Stimulated activated naive CD8-positive, alpha-beta T cell treated with anti-CD3 and anti-CD28 coated beads, Interleukin-15, amount 100 ng/mL, for 72 hours (primary cell): Measurements from ENCODE around the gene CDKL1.

Experiments
- ATAC-seq: fragments of 150-1000 bp; cut with Tn5 transposase; 2 replicates; pipeline ENCODE4 v1.10.0; 2021; ENCODE audit warnings: mild to moderate bottlenecking, moderate library complexity
- DNase-seq, 2 donors: peaks; one replicate each; pipeline ENCODE4 v3.0.0; 2021 to 2022
- H3K27ac Mint-ChIP-seq, 2 donors: one replicate each; pipeline ENCODE4 v1.8.0; 2022; ENCODE audit warnings: mild to moderate bottlenecking in 2 of 2, mixed read lengths in 2 of 2, moderate library complexity in 2 of 2
- H3K27me3 Mint-ChIP-seq: one replicate; pipeline ENCODE4 v1.8.0; 2022; ENCODE audit warnings: mixed read lengths
- H3K4me1 Mint-ChIP-seq: one replicate; pipeline ENCODE4 v1.8.0; 2022; ENCODE audit warnings: mild to moderate bottlenecking, mixed read lengths
- H3K4me3 Mint-ChIP-seq, 2 donors: one replicate each; pipeline ENCODE4 v1.8.0; 2022; ENCODE audit warnings: mild to moderate bottlenecking in 2 of 2, mixed read lengths in 2 of 2, moderate library complexity in 1 of 2
- H3K9me3 Mint-ChIP-seq, 2 donors: one replicate each; pipeline ENCODE4 v1.8.0; 2022; ENCODE audit warnings: mixed read lengths in 2 of 2

CDKL1 gene

DNA sequence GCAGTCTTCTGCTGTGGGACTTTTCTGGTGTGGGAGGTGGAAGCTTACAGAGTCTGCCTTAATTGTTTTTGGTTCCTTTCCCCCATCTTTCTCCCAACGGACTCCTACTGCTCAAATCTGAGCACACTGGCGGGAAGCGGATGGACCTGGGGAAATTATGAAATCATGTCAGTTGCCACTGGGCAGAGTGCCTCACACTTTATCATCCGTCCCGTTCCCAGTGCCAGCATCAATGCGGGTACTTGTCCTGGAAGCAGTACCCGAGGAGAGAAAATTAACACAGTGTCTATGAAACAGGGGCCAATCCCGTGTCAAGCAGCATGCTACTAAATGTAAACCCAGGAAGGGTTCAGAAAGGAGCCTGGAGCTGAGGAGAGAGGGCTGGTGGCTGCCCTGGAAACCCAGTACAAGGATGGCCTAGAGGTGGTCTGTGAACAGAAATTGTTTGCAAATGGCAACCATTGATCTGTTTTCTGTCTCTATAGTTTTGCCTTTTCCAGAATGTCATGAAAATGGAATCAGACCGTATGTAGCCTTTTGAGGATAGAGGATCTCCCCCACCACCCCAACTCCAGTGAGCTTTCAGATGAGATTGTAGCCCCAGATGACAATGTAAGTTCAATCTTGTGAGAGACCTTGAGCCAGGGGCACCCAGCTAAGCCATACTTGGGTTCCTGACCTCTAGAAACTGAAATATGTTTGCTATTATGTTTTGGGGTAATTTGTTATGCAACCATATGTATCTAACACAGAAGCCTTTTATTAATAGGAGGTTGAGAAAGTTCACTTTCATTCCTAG lies 908 bp upstream of the CDKL1 start:
- peak overlapping the region; percentile 83 to 88 for H3K4me3 Mint-ChIP-seq

DNA sequence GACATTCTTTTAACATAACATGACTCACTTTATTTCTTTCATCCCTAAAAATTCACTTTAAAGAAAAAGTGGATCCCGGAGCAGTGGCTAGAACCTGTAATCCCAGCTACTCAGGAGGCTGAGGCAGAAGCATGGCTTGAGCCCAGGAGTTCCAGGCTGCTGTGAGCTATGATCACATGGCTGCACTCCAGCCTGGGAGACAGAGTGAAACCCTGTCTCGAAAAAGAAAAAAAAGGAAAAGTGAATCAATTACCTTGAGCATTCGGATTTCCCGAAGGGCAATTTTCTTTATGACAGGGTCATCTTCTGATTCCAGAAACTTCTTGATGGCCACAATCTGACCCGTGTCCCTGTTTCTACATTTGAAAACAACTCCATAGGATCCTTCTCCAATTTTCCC lies 1.2 kb downstream of the CDKL1 start:
- H3K4me3 Mint-ChIP-seq = no peak overlapping the region
- H3K27me3 Mint-ChIP-seq = peaks cover 11% of the 10 kb centered on the region
- no peak overlapping the region for H3K27ac Mint-ChIP-seq
- H3K9me3 Mint-ChIP-seq = no peaks in the 10 kb centered on the region
- DNase-seq (no peak), ATAC-seq (no peak)
- H3K4me1 Mint-ChIP-seq = peaks cover 19% of the 10 kb centered on the region

More for the DNA sequence above, 908 bp upstream of the CDKL1 start:
- no peak for DNase-seq
- no peaks in the 10 kb centered on the region for H3K9me3 Mint-ChIP-seq
- H3K27ac Mint-ChIP-seq = peak overlapping the region in 1 of 2 donors; percentile 43
- H3K4me1 Mint-ChIP-seq = peaks cover 19% of the 10 kb centered on the region
- H3K27me3 Mint-ChIP-seq = peaks cover 11% of the 10 kb centered on the region
- ATAC-seq = no peak

DNA sequence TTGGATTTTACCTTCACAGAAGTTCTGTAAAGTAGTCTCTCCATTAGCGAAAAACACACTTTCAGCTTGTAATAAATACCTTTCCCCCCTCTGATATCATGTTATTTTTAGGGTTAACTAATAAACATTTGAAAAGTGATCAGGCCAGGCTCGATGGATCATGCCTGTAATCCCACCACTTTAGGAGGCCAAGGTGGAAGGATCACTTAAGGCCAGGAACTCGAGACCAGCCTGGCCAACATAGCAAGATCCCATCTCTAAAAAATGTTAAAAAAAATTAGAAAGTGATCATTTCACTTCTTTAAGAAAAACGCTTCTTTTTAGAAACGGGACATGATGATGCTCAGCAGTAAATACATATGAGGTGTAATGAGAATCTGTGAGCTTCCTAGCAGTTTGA lies 2.0 kb downstream of the CDKL1 start:
- Mint-ChIP-seq H3K27me3 (peaks cover 11% of the 10 kb centered on the region), H3K9me3 (no peaks in the 10 kb centered on the region), H3K4me3 (no peak overlapping the region), H3K4me1 (peaks cover 19% of the 10 kb centered on the region), H3K27ac (no peak overlapping the region)
- DNase-seq (no peak), ATAC-seq (no peak)

DNA sequence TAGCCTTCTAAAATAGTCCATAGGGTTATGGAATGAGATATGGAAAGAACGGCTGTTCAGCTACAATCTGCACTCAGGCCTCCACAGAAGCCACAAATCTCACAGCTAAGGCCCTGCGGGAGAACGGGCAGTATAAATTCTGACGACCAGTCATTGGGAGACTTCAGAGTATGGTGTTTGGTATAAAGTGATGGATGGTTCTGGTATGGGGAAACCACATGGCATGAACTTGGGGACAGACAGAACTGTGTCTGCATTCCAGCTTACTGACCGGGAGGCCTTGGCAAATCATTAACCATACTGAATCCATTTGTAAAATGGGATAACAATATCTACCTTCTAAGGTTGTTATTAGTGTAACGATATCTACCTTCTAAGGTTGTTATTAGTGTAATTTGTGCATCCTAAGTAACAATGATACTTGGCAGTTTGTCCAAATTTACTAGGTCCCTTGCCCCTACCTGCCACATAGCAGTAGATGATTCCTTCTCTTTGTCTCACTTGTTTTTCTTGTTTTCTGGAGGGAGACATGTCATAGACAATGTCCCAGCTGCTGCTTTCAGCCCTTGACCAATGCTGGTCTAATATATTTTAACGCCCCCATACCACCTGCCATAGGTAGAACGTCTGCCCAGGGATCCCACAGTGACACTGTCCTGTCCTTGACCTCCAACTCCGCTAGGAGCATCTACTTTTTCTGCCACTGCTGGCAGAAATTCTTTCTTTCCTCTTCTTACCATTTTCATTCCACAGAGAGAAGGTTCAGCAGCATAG lies 6.8 kb downstream of the CDKL1 start:
- H3K27ac Mint-ChIP-seq = no peak overlapping the region
- no peaks in the 10 kb centered on the region for H3K9me3 Mint-ChIP-seq
- H3K4me1 Mint-ChIP-seq = no peaks in the 10 kb centered on the region

DNA sequence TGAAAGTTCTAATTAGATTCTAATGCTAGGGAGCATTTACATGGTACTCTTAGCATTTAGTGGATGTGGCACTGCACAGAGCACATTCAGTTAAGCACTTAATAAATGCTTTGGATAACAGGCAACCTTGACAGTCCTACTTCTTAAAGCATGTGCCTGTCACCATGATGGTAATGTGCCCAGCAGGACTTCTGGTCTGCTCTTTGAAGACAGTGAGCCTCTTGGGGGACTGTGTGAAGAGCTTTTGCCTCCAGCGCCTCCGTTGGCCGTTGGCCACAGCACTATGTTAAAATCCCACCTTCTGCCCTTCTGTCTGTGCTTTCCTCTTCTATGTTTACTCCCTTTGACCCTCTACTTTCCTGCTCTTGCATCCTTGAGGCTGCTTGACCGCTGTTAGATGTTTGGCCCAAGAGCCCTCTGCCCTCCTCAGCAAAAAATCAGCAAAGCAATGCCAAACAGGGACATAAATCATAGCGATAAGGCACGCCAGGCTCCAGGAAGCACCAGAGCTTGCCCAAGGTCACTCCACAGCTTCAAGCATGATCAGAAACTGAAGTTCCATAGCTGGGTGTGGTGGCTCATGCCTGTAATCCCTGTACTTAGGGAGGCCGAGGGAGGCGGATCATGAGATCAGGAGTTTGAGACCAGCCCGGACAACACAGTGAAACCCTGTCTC lies 8.3 kb downstream of the CDKL1 start:
- DNase-seq (no peak), ATAC-seq (no peak)
- H3K27ac Mint-ChIP-seq = no peak overlapping the region
- no peaks in the 10 kb centered on the region for H3K4me1 Mint-ChIP-seq
- no peaks in the 10 kb centered on the region for H3K27me3 Mint-ChIP-seq
- no peak overlapping the region for H3K4me3 Mint-ChIP-seq
- H3K9me3 Mint-ChIP-seq = no peaks in the 10 kb centered on the region

More for the DNA sequence above, 6.8 kb downstream of the CDKL1 start:
- DNase-seq = no peak
- Mint-ChIP-seq H3K27me3 (no peaks in the 10 kb centered on the region), H3K4me3 (no peak overlapping the region)
- no peak for ATAC-seq

DNA sequence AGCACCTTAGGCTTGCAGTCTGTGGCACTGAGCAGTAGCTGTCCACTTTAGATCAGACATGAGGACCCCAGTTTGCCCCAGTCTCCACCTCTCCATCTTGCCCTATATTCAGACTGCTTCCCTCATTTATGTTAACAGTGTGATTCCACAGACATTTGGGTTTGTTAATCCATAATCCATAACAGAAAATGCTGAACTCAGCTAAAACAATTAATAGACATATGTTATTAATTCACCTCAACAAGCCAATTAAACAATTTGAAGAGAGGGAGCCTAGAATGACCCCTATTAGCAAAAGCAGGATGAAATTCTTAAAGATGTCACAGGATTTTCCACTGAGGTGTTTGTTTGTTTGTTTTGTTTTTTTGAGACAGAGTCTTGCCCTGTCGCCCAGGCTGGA lies 9.1 kb downstream of the CDKL1 start:
- H3K9me3 Mint-ChIP-seq = no peaks in the 10 kb centered on the region
- no peak overlapping the region for H3K27ac Mint-ChIP-seq
- no peaks in the 10 kb centered on the region for H3K27me3 Mint-ChIP-seq
- no peaks in the 10 kb centered on the region for H3K4me1 Mint-ChIP-seq
- no peak for ATAC-seq
- H3K4me3 Mint-ChIP-seq = no peak overlapping the region
- DNase-seq = no peak

DNA sequence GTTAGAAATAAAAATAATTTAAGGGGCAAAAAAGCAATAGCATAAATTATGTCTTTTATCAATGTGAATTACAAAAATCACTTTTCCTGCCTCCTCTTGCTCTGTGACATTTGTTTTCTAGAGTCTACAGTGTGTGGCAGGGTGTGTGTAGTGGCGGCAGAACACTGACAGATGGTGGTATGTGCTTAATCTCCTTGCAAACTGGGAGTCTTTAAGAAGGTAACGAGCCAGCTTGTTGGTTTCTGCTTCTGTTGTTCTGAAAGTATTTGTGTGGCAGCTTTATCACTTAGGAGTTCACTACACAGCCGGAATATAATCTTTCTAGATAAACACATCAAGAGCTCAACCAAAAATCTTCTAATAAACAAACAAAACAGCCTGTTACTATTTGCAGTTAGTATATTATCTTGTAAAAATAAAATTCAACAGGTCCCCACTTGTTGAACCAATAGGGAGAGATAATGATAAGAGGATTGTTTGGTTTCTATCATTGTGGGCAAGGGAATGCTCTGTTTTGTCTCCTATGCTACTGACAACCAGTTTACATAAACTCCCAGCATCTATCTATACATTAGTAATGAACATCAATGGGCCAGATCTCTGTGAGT lies 13.0 kb downstream of the CDKL1 start:
- H3K27ac Mint-ChIP-seq = no peak overlapping the region
- H3K27me3 Mint-ChIP-seq = no peaks in the 10 kb centered on the region
- no peaks in the 10 kb centered on the region for H3K4me1 Mint-ChIP-seq
- ATAC-seq (no peak), DNase-seq (no peak)
- no peak overlapping the region for H3K4me3 Mint-ChIP-seq
- H3K9me3 Mint-ChIP-seq = no peaks in the 10 kb centered on the region

DNA sequence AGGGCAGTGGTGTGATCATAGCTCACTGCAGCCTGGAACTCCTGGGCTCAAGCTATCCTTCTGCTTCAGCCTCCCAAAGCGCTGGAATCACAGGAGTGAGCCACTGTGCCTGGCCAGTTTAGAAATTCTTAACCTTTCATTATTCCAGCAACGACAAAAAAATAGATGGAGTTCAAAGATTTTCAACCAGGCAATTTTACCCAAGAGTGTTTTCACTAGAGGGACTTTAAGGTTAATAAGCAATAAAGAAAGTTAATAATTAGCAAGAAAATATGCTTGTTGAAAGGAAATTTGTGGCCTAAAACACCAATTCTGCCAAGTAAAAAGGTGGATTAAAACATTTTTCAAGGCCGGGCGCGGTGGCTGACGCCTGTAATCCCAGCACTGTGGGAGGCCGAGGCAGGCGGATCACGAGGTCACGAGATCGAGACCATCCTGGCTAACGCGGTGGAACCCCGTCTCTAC lies 14.8 kb downstream of the CDKL1 start:
- Mint-ChIP-seq H3K27ac (no peak overlapping the region), H3K4me3 (no peak overlapping the region), H3K9me3 (no peaks in the 10 kb centered on the region), H3K4me1 (no peaks in the 10 kb centered on the region), H3K27me3 (no peaks in the 10 kb centered on the region)
- ATAC-seq = no peak
- no peak for DNase-seq

DNA sequence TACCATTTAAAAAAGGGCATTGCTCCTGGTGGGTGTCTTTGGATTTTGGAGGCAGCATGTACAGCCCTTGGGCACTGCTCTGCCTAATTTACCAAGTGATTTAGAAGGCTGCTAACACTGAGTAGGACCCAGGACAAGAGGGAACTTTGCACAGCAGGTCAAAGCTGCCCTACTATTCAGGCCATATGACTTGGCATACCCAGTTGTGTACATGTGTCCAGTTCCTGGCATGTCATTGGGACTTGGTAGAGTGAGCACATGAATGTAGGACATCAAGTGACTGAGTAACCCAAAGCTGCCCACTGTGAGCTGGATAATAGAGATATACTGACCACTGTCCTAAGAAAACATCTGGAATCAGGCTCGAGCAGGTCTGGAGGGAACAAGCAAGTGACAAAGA lies 15.7 kb downstream of the CDKL1 start:
- ATAC-seq (no peak), DNase-seq (no peak)
- H3K27ac Mint-ChIP-seq = no peak overlapping the region
- H3K9me3 Mint-ChIP-seq = no peaks in the 10 kb centered on the region
- H3K27me3 Mint-ChIP-seq = no peaks in the 10 kb centered on the region
- no peaks in the 10 kb centered on the region for H3K4me1 Mint-ChIP-seq
- H3K4me3 Mint-ChIP-seq = no peak overlapping the region

DNA sequence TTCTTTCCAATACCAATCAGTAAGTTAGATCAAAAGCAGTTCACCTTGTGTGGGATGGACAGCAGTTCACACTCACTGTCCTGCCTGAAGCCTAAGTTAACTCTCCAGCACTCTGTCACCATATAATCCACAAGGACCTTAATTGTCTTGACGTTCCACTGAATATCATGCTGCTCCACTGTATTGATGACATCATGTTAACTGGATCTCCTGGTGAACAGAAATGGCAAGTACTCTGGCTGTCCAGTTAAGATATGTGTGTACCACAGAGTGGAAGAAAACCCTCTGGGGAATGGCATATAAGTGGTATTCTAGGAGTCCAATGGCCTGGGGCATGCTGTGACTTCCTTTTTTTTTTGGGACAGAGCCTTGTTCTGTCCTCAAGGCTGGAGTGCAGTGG lies 16.2 kb downstream of the CDKL1 start:
- H3K27me3 Mint-ChIP-seq = no peaks in the 10 kb centered on the region
- no peaks in the 10 kb centered on the region for H3K9me3 Mint-ChIP-seq
- DNase-seq = no peak
- no peak for ATAC-seq
- H3K27ac Mint-ChIP-seq = no peak overlapping the region
- no peaks in the 10 kb centered on the region for H3K4me1 Mint-ChIP-seq
- no peak overlapping the region for H3K4me3 Mint-ChIP-seq

DNA sequence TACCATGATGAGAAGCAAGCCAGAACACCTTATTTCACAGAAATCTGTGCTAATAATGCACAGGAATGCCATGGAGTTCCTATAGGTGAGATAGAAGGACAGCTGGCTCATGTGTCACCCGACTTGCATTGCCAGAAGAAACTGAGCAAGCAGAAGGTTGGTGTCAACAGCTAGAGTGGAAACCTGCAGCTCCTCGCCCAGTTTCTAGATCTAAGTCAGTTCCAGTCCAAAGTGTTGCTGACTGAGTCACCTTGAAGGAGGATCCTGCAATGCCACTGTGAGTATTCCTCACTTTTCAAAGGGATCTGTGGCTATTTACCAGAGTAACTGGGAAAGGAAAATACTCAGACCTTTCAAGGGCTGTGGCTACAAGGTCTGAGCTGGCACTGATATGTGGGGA lies 17.1 kb downstream of the CDKL1 start:
- Mint-ChIP-seq H3K4me1 (no peaks in the 10 kb centered on the region), H3K4me3 (no peak overlapping the region), H3K27ac (no peak overlapping the region), H3K9me3 (no peaks in the 10 kb centered on the region), H3K27me3 (no peaks in the 10 kb centered on the region)
- DNase-seq = no peak
- ATAC-seq = no peak

DNA sequence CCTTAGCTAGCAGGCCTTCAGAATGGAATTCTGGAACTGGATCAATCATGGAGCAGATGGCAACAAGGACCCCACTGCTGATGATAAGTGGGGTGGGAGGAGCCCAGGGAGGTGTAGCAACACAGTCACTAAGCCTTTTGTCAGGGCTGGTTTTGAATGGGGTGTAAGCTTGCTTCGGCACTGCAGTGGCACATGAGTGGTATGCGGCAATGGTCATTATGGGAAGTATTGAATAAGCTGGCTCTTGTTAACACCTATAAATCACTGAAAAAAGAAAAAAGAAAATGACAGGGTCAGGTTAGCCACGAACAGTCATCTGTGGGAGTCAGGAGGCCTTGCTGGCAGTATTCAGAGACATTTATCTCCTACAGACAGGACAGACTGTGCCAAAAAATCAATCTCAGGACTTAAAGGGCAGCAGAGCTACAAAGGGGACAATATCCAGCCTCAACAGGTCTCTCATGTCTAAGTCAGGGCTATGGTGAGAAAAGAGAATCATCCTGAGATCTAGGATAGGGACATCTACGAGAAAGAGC lies 19.1 kb downstream of the CDKL1 start:
- no peak overlapping the region for H3K4me3 Mint-ChIP-seq
- no peaks in the 10 kb centered on the region for H3K9me3 Mint-ChIP-seq

DNA sequence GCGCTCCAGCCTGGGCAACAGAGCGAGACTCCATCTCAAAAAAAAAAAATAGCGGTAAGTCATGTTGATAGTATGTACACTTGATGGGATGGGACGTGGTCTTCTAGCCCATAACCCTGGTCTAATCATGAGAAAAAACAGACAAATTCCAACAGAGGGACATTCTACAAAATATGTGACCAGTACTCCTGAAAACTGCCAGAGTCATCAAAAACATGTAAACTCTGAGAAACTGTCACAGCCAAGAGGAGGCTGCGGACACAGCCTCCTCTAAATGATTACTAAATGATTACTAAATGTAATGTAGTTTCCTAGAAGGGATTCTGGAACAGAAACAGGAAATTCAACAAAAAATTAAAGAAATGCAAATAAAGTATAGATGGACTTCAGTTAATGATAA lies 20.9 kb downstream of the CDKL1 start:
- no peaks in the 10 kb centered on the region for H3K27me3 Mint-ChIP-seq
- DNase-seq (no peak), ATAC-seq (no peak)
- H3K9me3 Mint-ChIP-seq = peaks cover under 1% of the 10 kb centered on the region in 2 donors
- no peak overlapping the region for H3K27ac Mint-ChIP-seq
- no peak overlapping the region for H3K4me3 Mint-ChIP-seq
- H3K4me1 Mint-ChIP-seq = no peaks in the 10 kb centered on the region

More for the DNA sequence above, 19.1 kb downstream of the CDKL1 start:
- Mint-ChIP-seq H3K27me3 (no peaks in the 10 kb centered on the region), H3K27ac (no peak overlapping the region), H3K4me1 (no peaks in the 10 kb centered on the region)
- ATAC-seq (no peak), DNase-seq (no peak)

DNA sequence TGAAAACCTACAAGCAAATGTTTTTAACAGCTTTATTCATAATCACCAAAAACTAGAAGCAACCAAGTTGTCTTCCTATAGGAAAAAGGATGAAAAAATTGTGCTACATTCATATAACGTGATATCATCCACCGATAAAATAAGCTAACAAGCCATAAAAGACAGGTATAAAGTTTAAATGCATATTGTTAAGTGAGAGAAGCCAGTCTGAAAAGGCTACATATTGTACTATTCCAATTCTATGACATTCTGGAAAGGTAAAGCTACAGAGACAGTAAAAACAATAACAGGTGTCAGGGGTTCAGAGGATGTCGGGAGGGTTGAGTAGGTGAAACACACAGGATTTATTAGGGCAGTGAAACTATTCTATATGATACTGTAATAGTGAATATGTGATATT lies 22.7 kb downstream of the CDKL1 start:
- ATAC-seq (no peak), DNase-seq (no peak)
- no peaks in the 10 kb centered on the region for H3K4me1 Mint-ChIP-seq
- no peak overlapping the region for H3K27ac Mint-ChIP-seq
- H3K9me3 Mint-ChIP-seq = peaks cover 5 to 7% of the 10 kb centered on the region in 2 donors
- no peaks in the 10 kb centered on the region for H3K27me3 Mint-ChIP-seq
- H3K4me3 Mint-ChIP-seq = no peak overlapping the region

DNA sequence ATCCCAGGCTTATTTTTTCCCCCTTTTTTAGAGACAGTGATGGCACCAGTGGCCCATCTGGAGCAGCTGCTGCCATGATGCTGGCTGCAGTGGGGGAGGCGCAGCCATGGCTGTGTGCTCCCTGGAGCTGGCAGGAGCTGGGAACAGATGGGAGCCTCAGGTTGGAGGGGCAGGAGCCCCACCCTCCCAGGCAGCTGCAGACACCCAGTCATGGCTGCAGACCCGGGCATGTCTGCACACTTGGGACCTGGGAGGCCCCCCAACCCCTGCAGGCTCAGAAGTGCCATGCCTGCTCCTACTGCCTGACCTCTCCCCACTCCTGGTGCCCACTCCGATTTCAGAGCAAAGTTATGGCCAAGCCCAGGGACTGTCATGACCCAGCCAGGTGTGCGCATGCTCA lies 25.1 kb downstream of the CDKL1 start:
- no peak overlapping the region for H3K27ac Mint-ChIP-seq
- H3K9me3 Mint-ChIP-seq = peaks cover 5 to 7% of the 10 kb centered on the region in 2 donors
- no peak for DNase-seq
- peaks cover 11% of the 10 kb centered on the region for H3K4me1 Mint-ChIP-seq
- no peaks in the 10 kb centered on the region for H3K27me3 Mint-ChIP-seq
- no peak for ATAC-seq
- no peak overlapping the region for H3K4me3 Mint-ChIP-seq
